HUDEP-2 (cell line): ENCODE measurements around the gene SUSD4.

Experiments used
- DNase-seq, 76 experiments: peaks; one replicate each; lab custom pipeline; 2025; ENCODE audit not compliant: unreplicated experiment in 76 of 76; lab: John Stamatoyannopoulos, UW

Gene SUSD4

DNA sequence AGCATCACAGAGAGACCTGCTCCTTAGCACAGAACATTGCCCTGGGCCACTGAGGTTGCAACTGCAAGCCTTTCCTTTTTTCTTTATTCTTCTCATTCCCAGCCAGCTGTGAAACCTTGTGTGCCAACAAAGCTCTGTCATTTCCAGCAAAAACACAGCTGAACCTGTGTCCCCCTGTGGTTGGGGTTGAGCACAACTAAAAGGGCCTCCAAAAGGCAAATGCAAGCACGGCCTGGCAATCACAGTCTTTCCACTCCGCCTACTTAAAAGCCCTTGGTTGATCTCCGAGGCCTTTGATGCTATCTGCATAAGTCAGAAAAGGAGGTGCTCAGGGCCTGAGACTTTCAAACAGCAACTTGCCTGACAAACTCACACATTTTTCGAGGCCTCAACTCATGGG, 32.7 kb downstream of the SUSD4 start:
- DNase-seq: no peak

GRCh38 chr1:223330466-223330865, 33.5 kb downstream of the SUSD4 start:
- no peak for DNase-seq

DNA sequence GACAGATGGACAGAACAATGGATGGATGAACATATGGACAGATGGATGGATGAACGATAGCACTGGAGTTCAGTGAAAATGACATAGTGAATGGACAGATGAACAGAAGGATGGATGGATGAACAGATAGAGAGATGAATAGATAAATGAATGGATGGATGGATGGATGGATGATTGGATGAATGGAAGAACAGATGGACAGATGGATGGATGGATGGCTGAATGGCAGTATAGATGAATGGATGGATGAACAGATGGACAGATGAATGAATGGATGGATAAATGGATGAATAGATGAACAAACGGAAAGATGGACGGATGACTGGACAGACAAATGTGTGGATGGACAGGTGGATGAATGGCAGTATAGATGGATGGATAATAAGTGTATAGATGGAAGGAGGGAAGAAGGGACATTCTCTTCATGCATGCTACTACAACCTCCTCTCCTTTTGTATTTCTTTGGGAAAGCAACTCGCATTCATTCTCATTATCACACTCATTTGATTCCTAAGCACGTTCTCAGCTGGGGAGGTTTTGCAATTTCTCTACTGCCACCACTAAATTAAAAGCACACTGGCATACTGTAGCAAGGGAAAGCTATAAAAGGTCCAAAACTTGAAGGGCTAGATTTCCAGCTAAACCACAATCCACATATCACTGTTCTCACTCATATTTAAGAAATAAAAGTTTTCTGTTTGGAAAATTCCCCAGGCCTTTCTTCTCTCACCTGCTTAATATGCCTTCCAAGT, 34.1 kb downstream of the SUSD4 start:
- no peak for DNase-seq

- no peak for DNase-seq
Measured at GRCh38 chr1:223329252-223329651, 34.7 kb downstream of the SUSD4 start.

- DNase-seq: no peak
Measured at GRCh38 chr1:223328566-223328965, 35.4 kb downstream of the SUSD4 start.

DNA sequence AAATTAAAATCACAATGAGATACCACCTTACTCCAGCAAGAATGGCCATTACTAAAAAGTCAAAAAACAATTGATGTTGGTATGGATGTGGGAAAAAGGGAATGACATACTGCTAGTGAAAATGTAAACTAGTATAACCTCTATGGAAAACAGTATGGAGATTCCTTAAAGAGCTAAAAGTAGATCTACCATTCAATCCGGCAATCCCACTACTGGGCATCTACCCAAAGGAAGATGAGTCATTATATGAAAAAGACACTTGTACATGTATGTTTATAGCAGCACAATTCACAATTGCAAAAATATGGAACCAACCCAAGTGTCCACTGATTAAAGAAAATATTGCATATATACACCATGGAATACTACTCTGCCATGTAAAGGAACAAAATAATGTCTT, 37.2 kb downstream of the SUSD4 start:
- no peak for DNase-seq

DNA sequence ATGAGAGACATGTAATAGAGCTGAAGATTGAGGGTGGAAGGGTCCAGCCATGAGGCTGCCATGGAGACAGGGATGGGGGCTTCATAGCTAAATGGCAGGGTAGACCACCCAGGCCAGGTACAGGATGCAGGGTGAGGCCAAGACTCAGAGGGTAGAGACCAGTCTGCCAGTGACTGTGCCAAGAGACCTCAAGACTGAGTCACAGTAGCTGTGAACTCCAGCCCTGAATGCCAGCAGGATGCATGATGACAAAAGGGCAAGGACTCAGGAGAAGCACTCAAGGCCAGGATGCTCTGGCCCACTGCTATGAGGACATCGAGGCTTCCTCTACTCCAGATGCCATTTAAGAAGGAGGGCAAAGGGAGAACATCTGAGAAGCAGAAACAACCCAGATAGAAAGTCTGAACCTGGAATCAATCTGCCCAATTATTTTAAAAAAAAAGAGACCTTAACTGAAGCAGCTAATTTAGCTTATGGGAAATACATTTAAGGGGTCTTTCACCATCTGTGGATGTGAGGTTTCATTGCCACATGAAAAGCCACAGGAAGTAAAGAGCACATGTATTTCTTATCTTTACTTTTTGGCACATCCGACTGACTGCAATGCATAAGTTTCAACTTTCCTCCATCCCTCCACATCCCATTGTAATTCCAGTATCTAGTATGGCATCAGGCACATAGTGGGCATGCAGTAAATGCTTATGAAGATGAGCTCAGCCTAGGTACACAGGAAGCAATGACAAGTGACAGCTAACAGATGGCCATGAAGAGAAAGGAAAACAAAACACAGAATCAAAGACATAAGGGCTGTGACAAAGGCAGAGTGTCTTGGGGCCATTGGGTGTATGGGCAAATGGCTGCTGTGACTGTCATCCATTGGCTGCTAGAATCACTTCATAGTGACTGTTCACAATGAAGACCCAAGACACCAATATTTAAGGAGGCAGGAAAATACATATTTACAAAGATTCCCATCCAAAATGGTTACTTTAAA, 40.2 kb downstream of the SUSD4 start:
- DNase-seq: no peak

DNA sequence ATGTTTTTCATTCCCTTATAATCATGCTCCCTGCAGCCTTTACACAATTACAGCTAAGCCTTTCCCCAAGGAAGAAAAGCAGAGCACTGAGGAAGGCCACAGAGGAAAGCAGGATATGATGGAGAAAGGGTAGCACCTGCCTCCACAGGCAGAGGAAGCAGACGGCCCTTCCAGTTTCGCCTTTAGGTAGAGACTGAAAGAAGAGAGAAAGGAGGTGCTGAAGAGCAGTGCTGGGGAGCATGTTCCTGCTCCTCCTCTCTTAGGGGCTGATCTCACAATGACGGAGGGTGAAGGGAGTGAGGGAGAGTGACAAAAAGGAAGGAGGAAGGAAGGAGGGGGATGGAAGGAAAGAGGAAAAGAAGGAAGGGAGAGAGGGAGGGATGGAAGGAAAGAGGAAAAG, 41.1 kb downstream of the SUSD4 start:
- no peak for DNase-seq

- no peak for DNase-seq
Measured at GRCh38 chr1:223320959-223321358, 43.0 kb downstream of the SUSD4 start.

DNA sequence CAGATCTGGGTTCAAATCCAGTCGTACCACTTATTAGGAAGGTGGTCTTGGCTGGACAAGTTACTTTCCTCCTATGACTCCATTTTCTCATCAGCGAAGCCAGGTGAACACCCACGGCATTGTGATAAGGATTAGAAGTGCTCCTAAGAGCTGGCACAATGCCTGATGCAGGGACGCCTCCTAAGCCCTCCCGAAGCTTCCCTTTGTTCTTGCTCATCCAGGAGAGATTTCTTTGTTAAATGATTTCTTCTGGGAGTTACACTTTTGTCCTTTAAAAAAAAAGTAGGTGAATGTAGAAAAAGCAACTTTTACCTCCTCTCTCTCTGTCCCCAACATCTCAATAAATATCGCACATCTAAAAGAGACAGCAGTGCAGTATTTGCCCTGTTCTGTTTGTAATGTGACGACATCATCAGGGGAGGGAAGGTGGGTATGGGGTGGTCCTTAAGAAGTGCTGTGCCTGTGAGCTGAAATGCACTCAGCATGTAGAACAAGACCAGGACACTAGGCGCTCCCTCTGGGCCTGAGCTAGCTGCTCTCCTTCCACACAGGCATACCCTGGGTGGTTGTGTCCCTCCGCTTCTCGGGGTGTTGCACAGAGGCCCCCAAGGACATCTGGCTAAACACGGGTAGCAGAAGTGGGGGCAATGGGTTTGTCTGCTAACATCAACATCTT, 43.9 kb downstream of the SUSD4 start:
- no peak for DNase-seq

- no peak for DNase-seq
Measured at GRCh38 chr1:223319398-223319797, 44.6 kb downstream of the SUSD4 start.

GRCh38 chr1:223316082-223316481, 47.9 kb downstream of the SUSD4 start:
- no peak for DNase-seq

- DNase-seq: no peak
Measured at GRCh38 chr1:223315665-223316064, 48.3 kb downstream of the SUSD4 start.

DNA sequence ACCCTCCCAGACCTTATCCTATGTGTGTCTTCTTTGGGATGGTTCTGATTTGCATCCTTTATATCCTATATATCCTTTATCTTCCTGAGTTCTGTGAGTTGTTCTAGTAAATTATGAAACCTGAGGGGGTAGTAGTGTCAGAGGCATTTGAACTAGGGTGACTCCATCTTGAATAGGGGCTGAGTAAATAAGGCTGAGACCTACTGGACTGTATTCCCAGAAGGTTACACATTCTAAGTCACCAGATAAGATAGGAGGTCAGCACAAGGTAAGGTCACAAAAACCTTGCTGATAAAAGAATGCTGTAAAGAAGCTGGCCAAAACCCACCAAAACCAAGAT, 50.6 kb downstream of the SUSD4 start:
- DNase-seq: no peak

DNA sequence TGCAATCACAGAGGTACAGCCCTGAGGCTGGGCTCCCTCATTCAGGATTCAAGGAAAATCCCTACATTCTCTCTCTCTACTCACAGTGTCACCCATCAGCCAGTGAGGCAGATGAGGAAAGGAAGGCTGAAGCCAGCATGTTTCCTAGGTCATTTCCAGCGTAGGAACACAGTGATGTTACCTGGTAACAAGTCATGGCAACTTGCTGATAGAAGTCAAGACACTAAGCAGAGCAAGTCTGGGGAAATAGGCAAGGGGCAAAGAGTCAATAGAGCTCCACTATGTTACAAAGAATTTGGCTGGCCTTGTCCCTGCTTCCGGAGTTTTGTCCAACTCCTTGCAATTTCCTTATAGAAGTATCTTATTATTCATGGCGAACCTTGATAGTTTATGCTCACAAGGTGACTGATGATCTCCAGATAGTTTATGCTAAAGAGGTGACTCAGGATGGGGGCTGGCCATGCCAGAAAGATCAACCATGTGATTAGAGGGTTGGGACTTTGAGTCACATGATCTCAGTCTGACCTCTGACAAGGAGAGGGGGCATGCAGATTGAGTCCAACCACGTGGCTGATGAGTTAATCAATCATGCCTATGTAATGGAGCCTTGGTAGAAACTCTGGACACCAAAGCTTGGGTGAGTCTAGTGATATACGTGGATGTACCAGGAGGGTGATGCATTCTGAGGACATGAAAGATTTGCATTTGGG, 51.1 kb downstream of the SUSD4 start:
- no peak for DNase-seq

DNA sequence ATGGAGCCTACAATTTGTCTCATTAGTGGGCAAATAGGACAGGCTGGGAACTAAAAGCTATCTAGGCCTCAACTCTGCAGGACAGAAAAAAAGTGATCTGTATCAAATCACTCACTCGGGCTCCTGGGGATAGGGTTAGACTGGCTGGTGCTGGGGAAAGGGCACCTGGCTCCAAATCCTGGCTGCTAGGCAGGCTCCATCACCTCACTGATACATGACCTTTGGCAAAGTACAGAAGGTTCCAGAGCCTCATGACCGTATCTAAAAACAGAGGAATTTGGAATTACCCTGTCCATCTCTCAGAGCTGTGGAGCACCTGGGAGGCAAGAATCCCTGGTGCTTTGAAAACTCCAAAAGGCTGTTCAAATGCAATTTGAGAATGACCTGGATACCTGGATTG, 51.7 kb downstream of the SUSD4 start:
- no peak for DNase-seq

- DNase-seq: no peak
Measured at GRCh38 chr1:223311826-223312225, 52.1 kb downstream of the SUSD4 start.

DNA sequence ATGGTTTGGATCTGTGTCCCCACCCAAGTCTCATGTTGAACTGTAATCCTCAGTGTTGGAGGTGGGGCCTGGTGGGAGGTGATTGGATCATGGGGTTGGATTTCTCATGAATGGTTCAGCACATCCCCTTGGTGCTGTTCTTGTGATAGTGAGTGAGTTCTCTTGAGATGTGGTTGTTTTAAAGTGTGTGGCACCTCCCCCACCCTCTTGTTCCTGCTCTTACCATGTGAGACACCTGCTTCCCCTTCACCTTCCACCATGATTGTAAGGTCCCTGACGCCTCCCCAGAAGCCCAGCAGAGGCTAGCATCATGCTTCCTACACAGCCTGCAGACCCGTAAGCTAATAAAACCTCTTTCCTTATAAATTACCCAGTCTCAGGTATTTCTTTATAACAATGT, 55.8 kb downstream of the SUSD4 start:
- no peak for DNase-seq

DNA sequence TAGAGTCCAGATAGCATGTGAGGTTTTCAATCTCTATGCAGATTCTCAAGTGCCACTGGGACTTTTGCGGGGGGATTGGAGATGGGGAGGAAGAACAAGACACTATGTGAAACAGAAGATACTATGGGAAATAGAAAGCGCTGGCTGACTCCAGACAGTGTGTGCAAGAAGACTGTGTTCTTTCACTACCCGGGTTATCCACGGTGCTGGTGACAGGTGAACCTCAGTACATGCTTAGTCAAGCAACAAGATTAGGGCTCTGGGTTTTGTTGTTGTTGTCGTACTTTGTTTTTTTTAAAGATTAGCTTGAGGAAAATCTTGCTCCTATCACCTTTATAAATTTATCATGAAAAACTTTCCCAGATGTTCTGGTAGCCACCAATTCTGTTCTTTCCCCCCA, 56.4 kb downstream of the SUSD4 start:
- DNase-seq: no peak

DNA sequence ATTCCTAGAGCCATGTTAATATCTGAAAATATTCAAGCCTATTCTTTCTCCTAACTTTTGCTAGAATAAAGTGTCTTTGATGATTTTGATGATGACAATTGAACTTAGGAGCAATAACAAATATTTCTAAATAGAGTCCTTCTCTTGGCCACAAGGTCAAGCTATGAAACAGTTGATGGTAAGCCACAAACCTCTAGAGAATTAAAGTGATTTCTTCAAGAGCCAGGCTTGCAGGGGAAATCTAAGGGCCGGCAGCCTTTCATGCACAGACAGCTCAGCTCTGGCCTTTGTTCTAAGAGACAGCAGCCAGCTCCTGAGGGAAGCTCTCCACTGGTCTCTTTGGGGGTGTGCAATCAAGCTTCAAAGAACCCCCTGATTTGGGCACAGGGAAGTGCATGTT, 59.0 kb downstream of the SUSD4 start:
- no peak for DNase-seq

DNA sequence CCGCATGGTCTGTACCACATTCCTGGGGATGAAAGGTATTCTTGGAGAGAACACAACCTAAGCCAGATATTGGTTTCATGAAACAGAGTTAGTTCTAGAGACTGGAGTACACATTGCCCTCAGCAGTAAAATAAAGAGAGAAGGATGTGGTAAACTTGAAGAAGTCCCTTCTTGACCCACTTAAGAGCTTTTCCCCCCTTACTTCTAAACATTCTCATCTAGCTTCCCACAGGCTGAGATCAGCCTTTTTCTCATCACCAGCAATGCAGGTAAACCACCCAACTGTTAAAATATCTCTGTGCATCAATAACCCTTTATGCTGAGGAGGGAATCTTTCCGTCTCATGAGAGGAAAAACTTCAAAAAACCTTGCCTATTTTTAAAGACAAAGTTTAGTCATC, 62.6 kb downstream of the SUSD4 start:
- no peak for DNase-seq
